Endothelial cell (in vitro differentiated cells): ENCODE results near the gene NAA35. TPM values are rescaled to one million over a fixed set of nuclear protein-coding genes. Genes with fewer than 3 reads are reported as not detected.

ENCODE experiments used
- DNase-seq: peaks from one replicate; pipeline ENCODE4 v3.0.0; 2021; ENCODE audit warnings: low spot score
- H3K27ac Mint-ChIP-seq: one replicate; pipeline ENCODE4 v1.8.0; 2021; ENCODE audit warnings: mixed read lengths, inconsistent platforms; ENCODE audit not compliant: unreplicated experiment
- H3K27me3 Mint-ChIP-seq: one replicate; pipeline ENCODE4 v1.8.0; 2021; ENCODE audit warnings: mild to moderate bottlenecking, moderate library complexity, mixed read lengths, inconsistent platforms; ENCODE audit not compliant: unreplicated experiment
- H3K36me3 Mint-ChIP-seq: one replicate; pipeline ENCODE4 v1.8.0; 2021; ENCODE audit warnings: mild to moderate bottlenecking, low read depth, mixed read lengths, inconsistent platforms; ENCODE audit not compliant: unreplicated experiment
- H3K4me1 Mint-ChIP-seq: one replicate; pipeline ENCODE4 v1.8.0; 2021; ENCODE audit warnings: mild to moderate bottlenecking, mixed read lengths, inconsistent platforms; ENCODE audit not compliant: unreplicated experiment
- H3K4me3 Mint-ChIP-seq: one replicate; pipeline ENCODE4 v1.8.0; 2021; ENCODE audit warnings: mild to moderate bottlenecking, mixed read lengths, inconsistent platforms; ENCODE audit not compliant: unreplicated experiment
- H3K9me3 Mint-ChIP-seq: one replicate; pipeline ENCODE4 v1.8.0; 2021; ENCODE audit warnings: mixed read lengths, inconsistent platforms; ENCODE audit not compliant: unreplicated experiment
- total RNA-seq: library from RNA; stranded (reverse); fragmentation: NEBNext Ultra II Directional; extraction: Animal tissue kit (Norgen Biotek cat#: 25700); gene quantifications from one replicate; pipeline ENCODE4 v1.2.1, GENCODE V29; 2021; ENCODE audit not compliant: unreplicated experiment
- TF ChIP-seq, protein P1 (sequence below): fragments of 200-600 bp; sonication (generic); IDR thresholded peaks from one replicate; pipeline ENCODE4 v1.5.0; 2021; ENCODE audit warnings: antibody characterized with exemption; ENCODE audit not compliant: unreplicated experiment

Gene NAA35
- total RNA-seq, 1 donor from 2014 or later = 23.4 TPM

DNA sequence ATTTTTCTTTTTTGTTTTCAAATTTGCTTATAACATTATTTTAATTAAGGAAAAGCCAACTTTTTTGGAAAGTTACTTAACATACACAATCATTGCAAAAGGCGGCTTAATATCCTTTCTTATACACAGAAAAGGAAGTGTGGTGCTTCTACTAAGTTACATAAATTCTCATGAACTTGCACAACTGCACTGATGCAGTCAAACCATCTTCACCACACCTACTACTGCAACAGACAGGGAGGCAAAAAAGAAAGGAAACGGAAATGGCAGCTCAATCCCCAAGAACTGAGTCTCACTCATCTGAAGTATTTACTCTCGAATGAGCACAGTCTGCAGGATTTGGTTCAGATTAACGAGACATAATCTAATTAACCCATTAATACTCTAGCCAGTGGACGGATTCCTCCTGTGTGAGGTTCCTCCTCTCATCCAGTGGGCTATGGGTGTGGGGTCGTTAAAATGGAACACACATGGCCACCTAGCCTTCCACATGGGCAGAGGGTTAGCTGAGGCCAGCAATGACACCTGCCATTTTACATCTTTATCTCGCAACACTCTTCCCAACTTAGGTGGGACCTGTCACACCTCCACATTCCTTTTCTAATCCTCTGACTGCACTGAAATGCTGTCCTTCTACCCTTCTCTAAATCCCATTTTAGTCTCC is 128.4 kb downstream of the NAA35 start:
- Mint-ChIP-seq H3K36me3 (peaks cover 11% of the 10 kb centered on the region), H3K4me1 (peaks cover 20% of the 10 kb centered on the region), H3K27ac (no peak overlapping the region), H3K27me3 (peaks cover 2% of the 10 kb centered on the region), H3K9me3 (no peaks in the 10 kb centered on the region), H3K4me3 (no peak overlapping the region)
- no peak for DNase-seq
- TF ChIP-seq, protein P1, sequence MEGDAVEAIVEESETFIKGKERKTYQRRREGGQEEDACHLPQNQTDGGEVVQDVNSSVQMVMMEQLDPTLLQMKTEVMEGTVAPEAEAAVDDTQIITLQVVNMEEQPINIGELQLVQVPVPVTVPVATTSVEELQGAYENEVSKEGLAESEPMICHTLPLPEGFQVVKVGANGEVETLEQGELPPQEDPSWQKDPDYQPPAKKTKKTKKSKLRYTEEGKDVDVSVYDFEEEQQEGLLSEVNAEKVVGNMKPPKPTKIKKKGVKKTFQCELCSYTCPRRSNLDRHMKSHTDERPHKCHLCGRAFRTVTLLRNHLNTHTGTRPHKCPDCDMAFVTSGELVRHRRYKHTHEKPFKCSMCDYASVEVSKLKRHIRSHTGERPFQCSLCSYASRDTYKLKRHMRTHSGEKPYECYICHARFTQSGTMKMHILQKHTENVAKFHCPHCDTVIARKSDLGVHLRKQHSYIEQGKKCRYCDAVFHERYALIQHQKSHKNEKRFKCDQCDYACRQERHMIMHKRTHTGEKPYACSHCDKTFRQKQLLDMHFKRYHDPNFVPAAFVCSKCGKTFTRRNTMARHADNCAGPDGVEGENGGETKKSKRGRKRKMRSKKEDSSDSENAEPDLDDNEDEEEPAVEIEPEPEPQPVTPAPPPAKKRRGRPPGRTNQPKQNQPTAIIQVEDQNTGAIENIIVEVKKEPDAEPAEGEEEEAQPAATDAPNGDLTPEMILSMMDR = no peak

Other genes with a start within 250 kb of the NAA35 start
- gene AGTPBP1, start 199.2 kb upstream of the NAA35 start, total RNA-seq = 48.9 TPM
- 87.5 TPM for gene GOLM1, start 158.4 kb downstream of the NAA35 start, total RNA-seq